Measurements from ENCODE around the gene KIAA1614. TPM values are rescaled to one million over a fixed set of nuclear protein-coding genes. Genes with fewer than 3 reads are reported as not detected.

The KIAA1614 gene
- total RNA-seq, 4 donors from 2014 or later, result 6.3 to 13.9 (median 10.1) TPM

DNA sequence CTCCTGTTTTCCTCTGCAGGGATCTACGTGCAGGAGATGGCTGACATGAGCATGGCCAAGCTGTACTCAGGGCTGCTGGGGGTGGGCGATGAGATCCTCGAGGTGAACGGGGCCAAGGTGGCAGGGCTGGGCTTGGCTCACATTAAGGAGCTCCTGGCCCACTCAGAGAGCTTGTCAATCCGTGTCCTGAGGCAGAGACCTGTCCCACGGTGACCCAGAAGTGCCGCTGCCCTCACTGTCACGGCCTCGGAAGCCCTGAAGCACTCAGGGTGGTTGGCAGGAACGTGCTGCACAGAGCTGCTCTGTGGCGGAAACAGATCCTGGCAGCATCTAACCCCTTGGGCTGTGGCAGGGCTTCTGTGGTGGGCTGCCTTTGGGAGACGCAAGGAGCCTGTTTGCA lies 37.6 kb downstream of the KIAA1614 start:
- TF ChIP-seq CTCF (IDR thresholded peaks at IDR 0.05; ENCODE audit: low read depth), result no peak

- no peak for TF ChIP-seq CTCF (IDR thresholded peaks at IDR 0.05; ENCODE audit: low read depth)
These were observed 38.6 kb downstream of the KIAA1614 start for GRCh38 chr1:180951186-180951745.

DNA sequence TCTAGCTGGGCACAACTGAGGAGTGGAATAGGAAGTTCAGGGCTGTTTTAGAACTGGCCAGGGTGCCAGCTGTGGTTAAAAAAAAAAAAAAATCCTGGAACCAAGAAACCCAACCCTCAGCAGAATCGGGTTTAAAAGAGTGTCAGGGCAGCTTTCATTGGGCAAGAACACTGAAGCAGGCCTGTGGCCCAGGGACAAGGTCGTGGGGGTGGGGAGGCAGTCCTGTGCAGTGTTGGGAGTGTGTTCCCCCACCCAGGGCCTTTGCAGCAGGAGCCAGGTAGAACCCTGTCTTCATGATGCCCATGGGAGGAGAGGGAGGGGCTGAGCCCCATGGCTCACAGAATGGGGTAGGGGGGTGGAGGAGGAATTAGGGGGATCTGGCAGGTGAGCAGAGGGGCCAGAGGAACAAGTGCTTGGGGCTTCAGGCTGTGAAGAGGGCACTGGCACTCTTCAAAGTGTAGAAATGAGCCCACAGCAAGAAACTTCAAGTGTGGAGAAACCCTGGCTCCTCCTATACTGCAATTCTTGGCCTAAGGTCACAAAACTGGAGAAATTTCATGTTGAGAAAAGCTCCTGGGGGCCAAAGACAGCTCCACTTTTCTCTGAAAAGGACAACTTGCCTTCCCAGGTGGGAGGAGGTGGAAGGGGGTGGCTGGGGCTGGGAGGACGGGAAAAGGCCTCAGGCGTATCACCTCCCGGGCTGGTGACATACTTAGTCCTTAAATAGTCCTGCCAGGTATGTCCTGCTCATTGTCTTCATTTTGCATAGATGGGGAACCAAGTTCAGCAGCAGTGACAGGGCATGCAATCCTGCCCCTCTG lies 39.3 kb downstream of the KIAA1614 start:
- no peak for TF ChIP-seq CTCF (IDR thresholded peaks at IDR 0.05; ENCODE audit: low read depth)

- no peak for TF ChIP-seq CTCF (IDR thresholded peaks at IDR 0.05; ENCODE audit: low read depth)
These were observed 39.9 kb downstream of the KIAA1614 start for GRCh38 chr1:180952657-180953013.

DNA sequence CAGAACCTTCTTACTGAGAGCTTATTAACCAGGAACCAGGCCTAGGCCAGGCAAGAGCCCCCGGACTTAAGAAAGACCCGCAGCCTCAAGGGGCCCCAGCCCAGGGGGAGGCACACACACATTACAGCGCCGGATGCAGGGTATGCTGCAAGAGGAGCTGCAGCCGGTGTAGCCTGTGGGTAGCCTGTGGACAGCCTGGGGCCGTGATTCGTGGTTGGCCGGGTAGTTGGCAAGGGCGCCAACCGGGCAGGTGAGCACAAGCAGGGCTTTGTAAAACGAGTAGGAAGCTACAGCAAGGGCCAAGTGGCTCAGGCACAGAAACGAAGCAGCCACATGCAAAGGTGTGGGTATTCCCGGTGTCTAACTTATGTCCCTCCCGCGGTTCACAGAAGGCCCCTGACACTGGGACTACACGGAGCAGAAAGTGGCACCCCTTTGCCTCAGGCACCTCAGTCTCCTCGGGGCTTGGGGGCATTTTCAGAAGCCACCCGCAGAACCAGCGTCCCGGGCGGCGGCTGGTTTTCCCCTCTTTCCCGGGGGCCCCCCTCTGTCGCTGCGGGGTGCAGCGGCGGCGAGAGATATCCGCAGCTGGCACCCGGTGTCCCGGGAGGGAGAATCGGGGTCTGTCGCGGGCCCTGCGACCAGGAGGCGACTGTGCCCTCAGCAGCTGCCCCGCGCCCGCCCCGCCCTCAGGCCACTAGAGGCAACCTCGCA lies 40.8 kb downstream of the KIAA1614 start:
- no peak for TF ChIP-seq CTCF (IDR thresholded peaks at IDR 0.05; ENCODE audit: low read depth)

DNA sequence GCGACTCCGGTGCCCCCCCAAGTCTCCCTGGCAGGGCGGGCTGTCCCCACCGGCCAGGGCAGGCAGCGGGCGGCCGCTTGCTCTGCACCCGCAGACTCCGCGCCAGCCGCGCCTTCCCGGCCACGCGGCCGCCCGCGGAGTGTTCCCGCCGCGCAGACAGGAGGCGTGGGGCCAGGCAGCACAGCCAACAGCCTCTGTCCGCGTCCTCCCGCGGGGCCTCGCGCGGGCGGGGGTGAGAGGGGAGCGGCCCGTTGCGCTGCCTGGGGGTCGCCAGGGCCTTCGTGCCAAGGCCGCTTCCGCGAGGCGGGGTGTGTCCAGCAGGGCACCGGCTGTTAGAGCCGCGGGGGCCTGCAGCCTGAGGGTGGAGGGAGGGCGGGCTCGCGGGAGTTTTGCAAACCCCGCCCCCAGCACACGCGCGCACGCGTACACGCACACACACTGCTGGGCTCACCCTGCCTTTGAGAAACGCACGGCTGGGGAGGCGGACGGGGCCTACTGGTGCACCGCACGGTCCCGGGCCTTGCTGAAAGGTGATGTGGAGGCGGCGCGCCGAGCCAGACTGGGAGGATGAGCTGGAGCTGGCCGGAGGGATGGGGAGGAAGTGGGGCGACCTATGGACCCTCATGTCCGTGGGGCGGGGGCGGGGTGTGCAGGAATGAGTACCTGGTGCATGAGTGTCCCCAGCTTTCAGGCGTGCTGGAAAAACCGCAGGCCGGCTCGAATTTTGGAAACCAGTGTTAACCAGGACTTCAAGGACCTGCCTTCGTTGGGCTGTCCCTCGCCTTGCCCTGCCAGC lies 41.5 kb downstream of the KIAA1614 start:
- TF ChIP-seq CTCF (IDR thresholded peaks at IDR 0.05; ENCODE audit: low read depth), result no peak

Measured in subcutaneous adipose tissue (tissue), 4 donors.